CD4-positive, alpha-beta T cell treated with Interleukin-17A for 1 hour (primary cell): ENCODE results near the gene KCNA1.
"Not testable (repeated sequence)": the region's sequence is repeated elsewhere in the genome, so short reads cannot be mapped to it uniquely, and the experiment has no call there.

ENCODE experiments used
- DNase-seq: peaks from one replicate; pipeline ENCODE4 v3.0.0-alpha.2; 2020

Gene KCNA1

GRCh38 chr12:4909734-4910501 is at the start of gene KCNA1:
Gene KCNA1 (plus strand): TSS chr12:4909905. CDS start chr12:4911379, 1,474 bp downstream.
- no peak for DNase-seq

- no peak for DNase-seq
Measured at GRCh38 chr12:4860741-4861140, 49.0 kb upstream of the KCNA1 start.

- no peak for DNase-seq
Measured at GRCh38 chr12:4862809-4863208, 46.9 kb upstream of the KCNA1 start.

GRCh38 chr12:4864575-4864974 is 45.1 kb upstream of the KCNA1 start:
- no peak for DNase-seq

- DNase-seq = no peak
Measured at GRCh38 chr12:4865246-4865645, 44.5 kb upstream of the KCNA1 start.

GRCh38 chr12:4866299-4866698 is 43.4 kb upstream of the KCNA1 start:
- no peak for DNase-seq

GRCh38 chr12:4867384-4867783 is 42.3 kb upstream of the KCNA1 start:
- DNase-seq = no peak

- no peak for DNase-seq
Measured at GRCh38 chr12:4870423-4870822, 39.3 kb upstream of the KCNA1 start.

GRCh38 chr12:4871514-4871913 is 38.2 kb upstream of the KCNA1 start:
- DNase-seq = no peak

- DNase-seq = no peak
Measured at GRCh38 chr12:4873947-4874346, 35.8 kb upstream of the KCNA1 start.

GRCh38 chr12:4874671-4875070 is 35.0 kb upstream of the KCNA1 start:
- DNase-seq = no peak

- not testable (repeated sequence) for DNase-seq
Measured at GRCh38 chr12:4879481-4879880, 30.2 kb upstream of the KCNA1 start.

- DNase-seq = no peak
Measured at GRCh38 chr12:4881266-4882064, 28.2 kb upstream of the KCNA1 start.

- DNase-seq = no peak
Measured at GRCh38 chr12:4891866-4892265, 17.8 kb upstream of the KCNA1 start.

- DNase-seq = no peak
Measured at GRCh38 chr12:4892418-4892817, 17.3 kb upstream of the KCNA1 start.

- DNase-seq = no peak
Measured at GRCh38 chr12:4894019-4894418, 15.7 kb upstream of the KCNA1 start.

- DNase-seq = no peak
Measured at GRCh38 chr12:4899364-4899763, 10.3 kb upstream of the KCNA1 start.

GRCh38 chr12:4900327-4900726 is 9.4 kb upstream of the KCNA1 start:
- no peak for DNase-seq

- DNase-seq = no peak
Measured at GRCh38 chr12:4905316-4905715, 4.4 kb upstream of the KCNA1 start.

GRCh38 chr12:4908684-4909409 is 858 bp upstream of the KCNA1 start:
- DNase-seq = no peak

GRCh38 chr12:4909410-4909733 is 333 bp upstream of the KCNA1 start:
- no peak for DNase-seq

- DNase-seq = peak; percentile 2
Measured at GRCh38 chr12:4910502-4911315, 1.0 kb downstream of the KCNA1 start.
